GM19438 (cell line): ENCODE data around the gene UVRAG.
"Not testable (repeated sequence)": the region's sequence is repeated elsewhere in the genome, so short reads cannot be mapped to it uniquely, and the experiment has no call there.

Experiments used
- ATAC-seq: cut with Tn5 transposase; IDR thresholded peaks from one replicate; pipeline ENCODE4 v1.9.1; 2021; ENCODE audit warnings: low read depth; ENCODE audit not compliant: unreplicated experiment

The UVRAG gene

GRCh38 chr11:75946531-75947530 lies 131.8 kb downstream of the UVRAG start:
- ATAC-seq, result no peak

GRCh38 chr11:75949023-75949672 lies 134.1 kb downstream of the UVRAG start:
- ATAC-seq, result no peak

- ATAC-seq, result no peak
Measured at GRCh38 chr11:75950141-75950540, 135.1 kb downstream of the UVRAG start.

GRCh38 chr11:75954039-75954438 lies 139.0 kb downstream of the UVRAG start:
- ATAC-seq, result no peak

GRCh38 chr11:75955443-75955842 lies 140.4 kb downstream of the UVRAG start:
- ATAC-seq, result no peak

- no peak for ATAC-seq
Measured at GRCh38 chr11:75959540-75959939, 144.5 kb downstream of the UVRAG start.

GRCh38 chr11:75964071-75964470 lies 149.1 kb downstream of the UVRAG start:
- no peak for ATAC-seq

GRCh38 chr11:75966537-75967287 lies 151.7 kb downstream of the UVRAG start:
- ATAC-seq, result no peak

GRCh38 chr11:75968021-75968625 lies 153.1 kb downstream of the UVRAG start:
- ATAC-seq, result no peak

- ATAC-seq, result no peak
Measured at GRCh38 chr11:75969626-75970308, 154.8 kb downstream of the UVRAG start.

GRCh38 chr11:75973710-75974109 lies 158.7 kb downstream of the UVRAG start:
- not testable (repeated sequence) for ATAC-seq

- ATAC-seq, result not testable (repeated sequence)
Measured at GRCh38 chr11:75979075-75979474, 164.1 kb downstream of the UVRAG start.

GRCh38 chr11:75979479-75980027 lies 164.5 kb downstream of the UVRAG start:
- not testable (repeated sequence) for ATAC-seq

GRCh38 chr11:75980031-75980430 lies 165.0 kb downstream of the UVRAG start:
- no peak for ATAC-seq

- ATAC-seq, result no peak
Measured at GRCh38 chr11:75981546-75981945, 166.5 kb downstream of the UVRAG start.

GRCh38 chr11:75982309-75982708 lies 167.3 kb downstream of the UVRAG start:
- no peak for ATAC-seq

- no peak for ATAC-seq
Measured at GRCh38 chr11:75986966-75987365, 172.0 kb downstream of the UVRAG start.

- no peak for ATAC-seq
Measured at GRCh38 chr11:75993126-75993525, 178.1 kb downstream of the UVRAG start.

GRCh38 chr11:75994616-75995015 lies 179.6 kb downstream of the UVRAG start:
- no peak for ATAC-seq
